ENCODE measurements around the gene HOXB6. TPM values are rescaled to one million over a fixed set of nuclear protein-coding genes. Genes with fewer than 3 reads are reported as not detected.

HOXB6 gene
- total and polyA plus RNA-seq, 4 donors = 0.17 to 1.1 (median 0.46) TPM

- H3K27ac ChIP-seq (ENCODE audit: low read depth in 1 of 2, low read length in 2 of 2) = no peak overlapping the region
- H3K9me3 ChIP-seq (ENCODE audit: control insufficient read depth in 4 of 4, low read length in 3 of 4) = no peaks in the 10 kb centered on the region
- H3K4me3 ChIP-seq (ENCODE audit: low read depth in 1 of 3, low read length in 3 of 3) = no peak overlapping the region
- WGBS = 40% methylated on average over 18 of the region's 18 CpGs
- no peak for TF ChIP-seq FOXA2 (IDR thresholded peaks at IDR 0.05)
- H3K9ac ChIP-seq (ENCODE audit: low read depth in 1 of 2, low read length in 2 of 2) = no peak overlapping the region
- H3K27me3 ChIP-seq (ENCODE audit: control insufficient read depth in 4 of 4, insufficient read depth in 4 of 4, low read length in 3 of 4) = peaks cover 0 to 9% (median 3%) of the 10 kb centered on the region in 4 donors
- no peak for DNase-seq (ENCODE audit: low spot score)
- H3K4me1 ChIP-seq (ENCODE audit: control insufficient read depth in 4 of 4, insufficient read depth in 4 of 4, low read length in 3 of 4) = peaks cover 0 to 3% (median 0%) of the 10 kb centered on the region in 4 donors
- H3K36me3 ChIP-seq (ENCODE audit: control insufficient read depth in 4 of 4, insufficient read depth in 3 of 4, low read depth in 1 of 4, low read length in 3 of 4) = no peaks in the 10 kb centered on the region
These were observed 54.8 kb downstream of the HOXB6 start for GRCh38 chr17:48549914-48550501.

- H3K9me3 ChIP-seq (ENCODE audit: control insufficient read depth in 4 of 4, low read length in 3 of 4) = no peaks in the 10 kb centered on the region
- peaks cover 0 to 9% (median 3%) of the 10 kb centered on the region in 4 donors for H3K27me3 ChIP-seq (ENCODE audit: control insufficient read depth in 4 of 4, insufficient read depth in 4 of 4, low read length in 3 of 4)
- TF ChIP-seq RAD21 (IDR thresholded peaks at IDR 0.05) = no peak
- TF ChIP-seq HNF4A (conservative IDR thresholded peaks at IDR 0.05) = no peak
- TF ChIP-seq CTCF (IDR thresholded peaks at IDR 0.05; ENCODE audit: low read depth, low read length, missing input control) = no peak
- no peak for TF ChIP-seq FOXA2 (IDR thresholded peaks at IDR 0.05)
- no peak for TF ChIP-seq HNF4G (IDR thresholded peaks at IDR 0.05)
- TF ChIP-seq SP1 (IDR thresholded peaks at IDR 0.05) = no peak
- TF ChIP-seq GABPA (IDR thresholded peaks at IDR 0.05 in 1 of 2, conservative IDR thresholded peaks at IDR 0.05 in 1 of 2) = no peak
- no peak for TF ChIP-seq EGR1 (IDR thresholded peaks at IDR 0.05; ENCODE audit: low read depth in 2 of 2)
- TF ChIP-seq YY1 (IDR thresholded peaks at IDR 0.05) = no peak
- no peak for TF ChIP-seq RXRA (IDR thresholded peaks at IDR 0.05)
- TF ChIP-seq TAF1 (conservative IDR thresholded peaks at IDR 0.05) = no peak
- TF ChIP-seq JUND (IDR thresholded peaks at IDR 0.05) = no peak
- TF ChIP-seq NR2F2 (IDR thresholded peaks at IDR 0.05) = no peak
- TF ChIP-seq MAX (IDR thresholded peaks at IDR 0.05) = no peak
- TF ChIP-seq REST (IDR thresholded peaks at IDR 0.05) = no peak
- no peak overlapping the region for H3K4me3 ChIP-seq (ENCODE audit: low read depth in 1 of 3, low read length in 3 of 3)
- no peak overlapping the region for H3K9ac ChIP-seq (ENCODE audit: low read depth in 1 of 2, low read length in 2 of 2)
- peaks cover 0 to 3% (median 0%) of the 10 kb centered on the region in 4 donors for H3K4me1 ChIP-seq (ENCODE audit: control insufficient read depth in 4 of 4, insufficient read depth in 4 of 4, low read length in 3 of 4)
- no peak for DNase-seq (ENCODE audit: low spot score)
- no peak overlapping the region for H3K27ac ChIP-seq (ENCODE audit: low read depth in 1 of 2, low read length in 2 of 2)
- no peaks in the 10 kb centered on the region for H3K36me3 ChIP-seq (ENCODE audit: control insufficient read depth in 4 of 4, insufficient read depth in 3 of 4, low read depth in 1 of 4, low read length in 3 of 4)
- WGBS = 50% methylated on average over 3 of the region's 3 CpGs
These were observed 55.5 kb downstream of the HOXB6 start for GRCh38 chr17:48549281-48549630.
